HepG2 (cell line): ENCODE results near the gene LYPD3. TPM values are rescaled to one million over a fixed set of nuclear protein-coding genes. Genes with fewer than 3 reads are reported as not detected.

ENCODE experiments used
- EP300 ChIP-seq, 3 experiments: sonication (generic) in 1 of 3; formaldehyde crosslinking in 1 of 3; IDR thresholded peaks; 2 replicates each; pipeline versions ENCODE4 v1.5.1 to v1.6.1; 2011 to 2020; ENCODE audit warnings: low read depth in 2 of 3, low read length in 2 of 3, borderline replicate concordance in 1 of 3, improper control_type of control experiment in 1 of 3, mild to moderate bottlenecking in 1 of 3, missing genetic modification reagents in 1 of 3, moderate library complexity in 1 of 3
- GATAD1 ChIP-seq: IDR thresholded peaks from 2 replicates; pipeline ENCODE4 v1.6.1; 2016; ENCODE audit warnings: missing genetic modification reagents, missing compliant biosample characterization
- HOXA9 ChIP-seq: sonication (generic); formaldehyde crosslinking; IDR thresholded peaks from 2 replicates; pipeline ENCODE4 v1.8.1; 2022; ENCODE audit warnings: missing genetic modification reagents, mild to moderate bottlenecking, moderate library complexity, borderline replicate concordance
- KDM5A ChIP-seq: fragments of 200-600 bp; sonication (generic); IDR thresholded peaks from 2 replicates; pipeline ENCODE4 v1.7.0; 2018; ENCODE audit warnings: antibody characterized with exemption, mild to moderate bottlenecking, low read length, borderline replicate concordance
- KLF6 ChIP-seq: IDR thresholded peaks from 2 replicates; pipeline ENCODE4 v1.8.0; 2016; ENCODE audit warnings: missing biosample characterization, missing genetic modification reagents
- MXI1 ChIP-seq: IDR thresholded peaks from 3 replicates; pipeline ENCODE4 v1.6.1; 2012; ENCODE audit warnings: low read depth, low read length, inconsistent platforms, borderline replicate concordance
- RBM39 ChIP-seq: fragments of 200-400 bp; formaldehyde crosslinking; IDR thresholded peaks from one replicate; pipeline ENCODE4 v1.6.1; 2018; ENCODE audit warnings: antibody characterized with exemption, mild to moderate bottlenecking, low read depth, low read length; ENCODE audit not compliant: poor library complexity, severe bottlenecking
- SALL2 ChIP-seq: sonication (generic); formaldehyde crosslinking; IDR thresholded peaks from 2 replicates; pipeline ENCODE4 v1.8.1; 2023; ENCODE audit warnings: mild to moderate bottlenecking, missing genetic modification reagents, inconsistent platforms
- SUZ12 ChIP-seq: fragments of 150-350 bp; IDR thresholded peaks from 2 replicates; pipeline ENCODE4 v1.6.1; 2014; ENCODE audit warnings: low read depth, low read length
- ZBTB7A ChIP-seq: sonication (generic); formaldehyde crosslinking; IDR thresholded peaks from 2 replicates; pipeline ENCODE4 v1.8.0; 2022; ENCODE audit warnings: mild to moderate bottlenecking, missing genetic modification reagents
- ZFAT ChIP-seq: sonication (generic); formaldehyde crosslinking; conservative IDR thresholded peaks from 2 replicates; pipeline ENCODE4 v1.8.1; 2023; ENCODE audit warnings: missing genetic modification reagents, inconsistent platforms
- ZNF230 ChIP-seq: sonication (generic); formaldehyde crosslinking; IDR thresholded peaks from 2 replicates; pipeline ENCODE4 v1.4.0; 2020; ENCODE audit warnings: mild to moderate bottlenecking, missing genetic modification reagents
- polyA plus RNA-seq, 8 experiments: library from polyadenylated mRNA; depleted of rRNA in 3 of 8; stranded (reverse) in 7 of 8; unstranded in 1 of 8; fragments of >200 nt; fragmentation: Illumina TruSeq in 4 of 8; extraction: Trizol in 4 of 8; gene quantifications; 2 replicates each; pipeline versions ENCODE4 v1.2.1 to v1.2.3, GENCODE V29; 2011 to 2016; ENCODE audit warnings: low read depth in 4 of 8, missing spikeins in 1 of 8, mixed read lengths in 1 of 8; ENCODE audit not compliant: insufficient read depth in 1 of 8
- total RNA-seq, 5 experiments: library from RNA; depleted of rRNA; stranded (reverse); fragments of >200 nt; fragmentation: Illumina TruSeq; extraction: Trizol; gene quantifications; 2 replicates each; pipeline ENCODE4 v1.2.3, GENCODE V29; 2016; ENCODE audit warnings: low read depth in 1 of 5
- TF ChIP-seq, protein P1 (sequence below): sonication (generic); formaldehyde crosslinking; IDR thresholded peaks from 2 replicates; pipeline ENCODE4 v1.5.0; 2020; ENCODE audit warnings: mild to moderate bottlenecking, missing genetic modification reagents
- TF ChIP-seq, protein P2 (sequence below): sonication (generic); formaldehyde crosslinking; IDR thresholded peaks from 2 replicates; pipeline ENCODE4 v1.8.0; 2022; ENCODE audit warnings: mild to moderate bottlenecking, missing genetic modification reagents, moderate library complexity
- TF ChIP-seq, protein P3 (sequence below): sonication (generic); IDR thresholded peaks from 2 replicates; pipeline ENCODE4 v1.6.1; 2016; ENCODE audit warnings: low read depth, borderline replicate concordance
- TF ChIP-seq, protein P4 (sequence below), 2 experiments: sonication (generic) in 1 of 2; formaldehyde crosslinking in 1 of 2; IDR thresholded peaks; 2 replicates each; pipeline versions ENCODE4 v1.6.1 to v1.9.0; 2014 to 2022; ENCODE audit warnings: antibody characterized with exemption in 1 of 2, borderline replicate concordance in 1 of 2, inconsistent platforms in 1 of 2, low read depth in 1 of 2, missing genetic modification reagents in 1 of 2

The LYPD3 gene
- total and polyA plus RNA-seq, 2 of the 13 experiments (the other 11 are each of a cell fraction or from before 2014, with no cell fraction given), result 0.51 to 1.5 TPM

DNA sequence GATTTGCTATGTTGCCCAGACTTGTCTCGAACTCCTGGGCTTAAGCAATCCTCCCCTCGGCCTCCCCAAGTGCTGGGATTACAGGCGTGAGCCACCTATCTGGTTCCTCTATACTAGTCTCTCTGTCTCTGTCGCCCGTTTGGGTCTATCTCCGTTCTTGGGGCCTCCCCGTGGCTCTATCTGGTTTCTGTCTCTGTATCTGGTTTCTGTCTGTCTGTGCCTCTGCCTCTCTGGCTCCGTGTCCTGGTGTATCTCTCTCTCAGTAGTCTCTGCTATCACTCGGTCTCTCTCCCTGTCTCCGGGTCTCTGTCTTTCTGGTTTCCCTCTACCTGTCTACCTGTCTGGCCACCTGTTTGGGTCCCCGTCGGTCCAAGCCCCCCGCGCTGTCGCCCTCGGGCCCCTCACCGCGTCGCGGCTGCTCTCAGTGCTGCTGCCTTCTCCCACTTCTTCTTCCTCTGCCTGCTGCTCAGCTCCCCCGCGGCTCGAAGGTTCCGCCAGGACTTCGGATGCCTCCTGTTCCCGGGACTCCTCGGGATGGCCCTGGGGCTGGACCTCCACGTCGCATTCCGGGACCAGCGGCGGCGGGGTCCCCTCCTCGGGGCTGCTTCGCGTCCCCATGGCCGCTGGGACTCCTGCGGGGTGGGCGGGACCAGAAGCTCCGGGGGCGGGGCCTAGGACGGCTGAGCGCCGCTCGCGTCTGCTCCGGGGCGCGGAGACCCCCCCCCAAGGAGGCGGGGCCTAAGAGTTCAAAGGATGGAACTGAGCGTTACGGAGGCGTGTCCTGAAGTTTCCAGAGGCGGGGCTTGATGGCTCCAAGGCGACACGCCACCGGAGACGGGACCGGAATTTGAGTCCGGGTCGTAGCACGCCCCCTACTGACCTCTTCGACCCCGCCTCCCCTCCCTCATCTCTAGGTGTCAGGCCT lies 38.4 kb upstream of the LYPD3 start (continued):
- TF ChIP-seq, protein P1, sequence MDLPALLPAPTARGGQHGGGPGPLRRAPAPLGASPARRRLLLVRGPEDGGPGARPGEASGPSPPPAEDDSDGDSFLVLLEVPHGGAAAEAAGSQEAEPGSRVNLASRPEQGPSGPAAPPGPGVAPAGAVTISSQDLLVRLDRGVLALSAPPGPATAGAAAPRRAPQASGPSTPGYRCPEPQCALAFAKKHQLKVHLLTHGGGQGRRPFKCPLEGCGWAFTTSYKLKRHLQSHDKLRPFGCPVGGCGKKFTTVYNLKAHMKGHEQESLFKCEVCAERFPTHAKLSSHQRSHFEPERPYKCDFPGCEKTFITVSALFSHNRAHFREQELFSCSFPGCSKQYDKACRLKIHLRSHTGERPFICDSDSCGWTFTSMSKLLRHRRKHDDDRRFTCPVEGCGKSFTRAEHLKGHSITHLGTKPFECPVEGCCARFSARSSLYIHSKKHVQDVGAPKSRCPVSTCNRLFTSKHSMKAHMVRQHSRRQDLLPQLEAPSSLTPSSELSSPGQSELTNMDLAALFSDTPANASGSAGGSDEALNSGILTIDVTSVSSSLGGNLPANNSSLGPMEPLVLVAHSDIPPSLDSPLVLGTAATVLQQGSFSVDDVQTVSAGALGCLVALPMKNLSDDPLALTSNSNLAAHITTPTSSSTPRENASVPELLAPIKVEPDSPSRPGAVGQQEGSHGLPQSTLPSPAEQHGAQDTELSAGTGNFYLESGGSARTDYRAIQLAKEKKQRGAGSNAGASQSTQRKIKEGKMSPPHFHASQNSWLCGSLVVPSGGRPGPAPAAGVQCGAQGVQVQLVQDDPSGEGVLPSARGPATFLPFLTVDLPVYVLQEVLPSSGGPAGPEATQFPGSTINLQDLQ (CRISPR knock-in tag), result no peak
- TF ChIP-seq EP300 (IDR thresholded peaks at IDR 0.05; ENCODE audit: low read depth in 2 of 2, low read length in 2 of 2), result no peak
- no peak for TF ChIP-seq EP300 (CRISPR knock-in tag; IDR thresholded peaks at IDR 0.05; ENCODE audit: borderline replicate concordance)
- no peak for TF ChIP-seq ZFAT (CRISPR knock-in tag)
- peak; percentile 52; the same call in 1 of the 3 replicates for TF ChIP-seq MXI1
- no peak for TF ChIP-seq HOXA9 (CRISPR knock-in tag)
- TF ChIP-seq, protein P2, sequence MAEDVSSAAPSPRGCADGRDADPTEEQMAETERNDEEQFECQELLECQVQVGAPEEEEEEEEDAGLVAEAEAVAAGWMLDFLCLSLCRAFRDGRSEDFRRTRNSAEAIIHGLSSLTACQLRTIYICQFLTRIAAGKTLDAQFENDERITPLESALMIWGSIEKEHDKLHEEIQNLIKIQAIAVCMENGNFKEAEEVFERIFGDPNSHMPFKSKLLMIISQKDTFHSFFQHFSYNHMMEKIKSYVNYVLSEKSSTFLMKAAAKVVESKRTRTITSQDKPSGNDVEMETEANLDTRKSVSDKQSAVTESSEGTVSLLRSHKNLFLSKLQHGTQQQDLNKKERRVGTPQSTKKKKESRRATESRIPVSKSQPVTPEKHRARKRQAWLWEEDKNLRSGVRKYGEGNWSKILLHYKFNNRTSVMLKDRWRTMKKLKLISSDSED (CRISPR knock-in tag), result no peak
- TF ChIP-seq, protein P3, sequence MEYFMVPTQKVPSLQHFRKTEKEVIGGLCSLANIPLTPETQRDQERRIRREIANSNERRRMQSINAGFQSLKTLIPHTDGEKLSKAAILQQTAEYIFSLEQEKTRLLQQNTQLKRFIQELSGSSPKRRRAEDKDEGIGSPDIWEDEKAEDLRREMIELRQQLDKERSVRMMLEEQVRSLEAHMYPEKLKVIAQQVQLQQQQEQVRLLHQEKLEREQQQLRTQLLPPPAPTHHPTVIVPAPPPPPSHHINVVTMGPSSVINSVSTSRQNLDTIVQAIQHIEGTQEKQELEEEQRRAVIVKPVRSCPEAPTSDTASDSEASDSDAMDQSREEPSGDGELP, result no peak
- peak; percentile 89 for TF ChIP-seq ZBTB7A (CRISPR knock-in tag)
- TF ChIP-seq, protein P4, sequence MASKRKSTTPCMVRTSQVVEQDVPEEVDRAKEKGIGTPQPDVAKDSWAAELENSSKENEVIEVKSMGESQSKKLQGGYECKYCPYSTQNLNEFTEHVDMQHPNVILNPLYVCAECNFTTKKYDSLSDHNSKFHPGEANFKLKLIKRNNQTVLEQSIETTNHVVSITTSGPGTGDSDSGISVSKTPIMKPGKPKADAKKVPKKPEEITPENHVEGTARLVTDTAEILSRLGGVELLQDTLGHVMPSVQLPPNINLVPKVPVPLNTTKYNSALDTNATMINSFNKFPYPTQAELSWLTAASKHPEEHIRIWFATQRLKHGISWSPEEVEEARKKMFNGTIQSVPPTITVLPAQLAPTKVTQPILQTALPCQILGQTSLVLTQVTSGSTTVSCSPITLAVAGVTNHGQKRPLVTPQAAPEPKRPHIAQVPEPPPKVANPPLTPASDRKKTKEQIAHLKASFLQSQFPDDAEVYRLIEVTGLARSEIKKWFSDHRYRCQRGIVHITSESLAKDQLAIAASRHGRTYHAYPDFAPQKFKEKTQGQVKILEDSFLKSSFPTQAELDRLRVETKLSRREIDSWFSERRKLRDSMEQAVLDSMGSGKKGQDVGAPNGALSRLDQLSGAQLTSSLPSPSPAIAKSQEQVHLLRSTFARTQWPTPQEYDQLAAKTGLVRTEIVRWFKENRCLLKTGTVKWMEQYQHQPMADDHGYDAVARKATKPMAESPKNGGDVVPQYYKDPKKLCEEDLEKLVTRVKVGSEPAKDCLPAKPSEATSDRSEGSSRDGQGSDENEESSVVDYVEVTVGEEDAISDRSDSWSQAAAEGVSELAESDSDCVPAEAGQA (IDR thresholded peaks at IDR 0.05; ENCODE audit: low read depth), result no peak
- TF ChIP-seq, protein P4 (CRISPR knock-in tag; IDR thresholded peaks at IDR 0.05; ENCODE audit: borderline replicate concordance), result 0 out of 2 replicates have a peak, but pooled peaks have one; percentile 13
- no peak; the same call in 1 of the 2 replicates for TF ChIP-seq SALL2 (CRISPR knock-in tag)
- 0 out of 2 replicates have a peak, but pooled peaks have one; percentile 7 for TF ChIP-seq GATAD1
- 0 out of 2 replicates have a peak, but pooled peaks have one; percentile 57 for TF ChIP-seq KLF6 (CRISPR knock-in tag)
- no peak for TF ChIP-seq RBM39
- TF ChIP-seq ZNF230 (CRISPR knock-in tag), result peak; percentile 64; the same call in 1 of the 2 replicates
- TF ChIP-seq SUZ12, result no peak
- no peak for TF ChIP-seq KDM5A
